T-helper 2 cell treated with Interferon-gamma antibody and Interleukin-4, amounts not matched to agents 5 μg/mL and 100 μg/mL, for 36 hours (primary cell): ENCODE data around the gene INS.

Experiments used
- DNase-seq: peaks from one replicate; pipeline ENCODE4 v3.0.0; 2021; ENCODE audit warnings: low spot score
- H3K27ac Mint-ChIP-seq: one replicate; pipeline ENCODE4 v1.8.0; 2021; ENCODE audit warnings: mild to moderate bottlenecking, mixed read lengths
- H3K27me3 Mint-ChIP-seq: one replicate; pipeline ENCODE4 v1.8.0; 2021; ENCODE audit warnings: low read depth, mixed read lengths
- H3K36me3 Mint-ChIP-seq: one replicate; pipeline ENCODE4 v1.8.0; 2021; ENCODE audit warnings: low read depth, mixed read lengths
- H3K4me1 Mint-ChIP-seq: one replicate; pipeline ENCODE4 v1.8.0; 2021; ENCODE audit warnings: low read depth, mixed read lengths
- H3K4me3 Mint-ChIP-seq: one replicate; pipeline ENCODE4 v1.8.0; 2022; ENCODE audit warnings: mild to moderate bottlenecking, moderate library complexity, mixed read lengths
- H3K9me3 Mint-ChIP-seq: one replicate; pipeline ENCODE4 v1.8.0; 2021; ENCODE audit warnings: mixed read lengths

Gene INS

DNA sequence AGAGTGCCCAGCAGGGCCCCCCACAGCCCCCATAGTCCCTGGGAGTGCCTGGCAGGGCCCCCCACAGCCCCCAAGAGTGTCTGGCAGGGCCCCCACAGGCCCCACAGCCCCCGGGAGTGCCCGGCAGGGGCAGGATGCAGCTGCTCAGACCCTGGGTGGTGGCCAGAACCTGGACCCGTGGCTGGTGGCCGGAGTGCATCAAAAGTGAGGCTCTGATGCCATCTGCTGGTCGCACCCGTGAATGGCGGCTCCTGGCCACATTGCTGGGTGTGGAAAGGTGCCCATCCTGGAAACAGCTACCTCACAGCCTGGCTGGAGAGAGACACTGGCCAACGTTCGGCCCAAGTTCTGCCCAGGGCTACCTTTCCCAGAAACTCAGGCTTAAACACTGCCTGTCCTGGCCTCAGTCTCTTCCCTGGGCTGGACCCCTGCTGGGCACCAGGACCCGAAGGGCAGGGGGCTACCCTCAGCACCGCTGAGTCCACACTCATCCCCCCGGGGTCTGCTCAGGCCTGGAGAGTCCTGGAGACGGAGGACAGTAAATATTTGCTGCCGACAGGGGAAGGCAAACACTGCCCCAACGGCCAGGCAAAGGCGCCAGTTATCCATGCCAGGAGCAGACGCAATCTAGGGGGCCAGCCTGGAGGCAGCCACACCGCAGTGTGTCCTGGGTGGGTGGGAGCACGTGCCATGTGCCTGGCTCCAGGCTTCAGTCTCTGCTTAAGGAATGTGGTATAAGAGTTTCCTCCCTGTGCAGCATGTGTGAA, 4.4 kb downstream of the INS start:
- Mint-ChIP-seq H3K9me3 (no peaks in the 10 kb centered on the region), H3K27me3 (no peaks in the 10 kb centered on the region), H3K36me3 (no peaks in the 10 kb centered on the region), H3K4me1 (peaks cover 3% of the 10 kb centered on the region), H3K4me3 (no peak overlapping the region), H3K27ac (no peak overlapping the region)
- DNase-seq = peak; percentile 38

DNA sequence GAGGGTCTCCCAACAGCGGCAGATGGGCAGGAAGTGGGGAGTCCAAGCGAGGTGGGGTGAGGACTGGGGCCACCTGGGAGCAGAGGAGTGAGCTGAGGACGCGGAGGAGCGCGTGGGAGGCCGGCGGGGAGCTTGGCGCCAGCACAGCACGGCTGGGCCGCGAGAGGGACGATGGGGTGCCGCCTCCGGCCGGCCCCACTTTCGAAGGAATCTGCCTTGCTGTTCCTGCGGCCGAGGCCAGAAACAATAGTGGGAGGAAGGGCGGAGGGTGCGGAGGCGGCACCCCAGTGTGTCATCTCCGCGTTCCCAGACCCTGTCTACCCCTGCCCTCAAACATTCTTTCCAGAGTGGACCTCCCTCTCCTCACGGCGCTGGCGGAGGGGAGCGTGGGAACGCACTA, 5.5 kb downstream of the INS start:
- Mint-ChIP-seq H3K27ac (no peak overlapping the region), H3K4me3 (no peak overlapping the region), H3K27me3 (peaks cover 8% of the 10 kb centered on the region), H3K4me1 (peaks cover 5% of the 10 kb centered on the region), H3K9me3 (no peaks in the 10 kb centered on the region), H3K36me3 (no peaks in the 10 kb centered on the region)
- no peak for DNase-seq

DNA sequence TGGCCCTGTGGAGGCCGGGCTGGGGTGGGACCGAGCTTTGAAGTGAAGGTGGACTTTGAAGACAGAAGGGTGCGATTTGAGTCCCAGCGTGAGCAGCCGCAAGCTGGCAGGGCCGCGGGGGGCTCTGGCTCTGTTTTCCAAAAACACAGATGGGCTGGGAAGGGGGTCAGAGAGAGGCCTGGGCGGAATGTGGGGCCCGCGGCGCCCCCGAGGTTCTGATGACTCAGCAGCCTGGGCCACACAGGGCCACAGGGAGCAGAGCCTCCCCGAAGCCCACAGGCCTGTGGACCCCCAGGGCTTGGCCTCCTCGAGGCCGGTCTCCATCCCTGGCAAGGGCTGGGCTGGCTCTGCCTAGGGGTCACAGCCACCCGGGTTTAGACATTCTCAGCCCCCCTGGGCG, 6.1 kb downstream of the INS start:
- Mint-ChIP-seq H3K9me3 (no peaks in the 10 kb centered on the region), H3K4me3 (no peak overlapping the region), H3K4me1 (peaks cover 5% of the 10 kb centered on the region), H3K36me3 (no peaks in the 10 kb centered on the region), H3K27ac (no peak overlapping the region), H3K27me3 (peaks cover 13% of the 10 kb centered on the region)
- DNase-seq = no peak

DNA sequence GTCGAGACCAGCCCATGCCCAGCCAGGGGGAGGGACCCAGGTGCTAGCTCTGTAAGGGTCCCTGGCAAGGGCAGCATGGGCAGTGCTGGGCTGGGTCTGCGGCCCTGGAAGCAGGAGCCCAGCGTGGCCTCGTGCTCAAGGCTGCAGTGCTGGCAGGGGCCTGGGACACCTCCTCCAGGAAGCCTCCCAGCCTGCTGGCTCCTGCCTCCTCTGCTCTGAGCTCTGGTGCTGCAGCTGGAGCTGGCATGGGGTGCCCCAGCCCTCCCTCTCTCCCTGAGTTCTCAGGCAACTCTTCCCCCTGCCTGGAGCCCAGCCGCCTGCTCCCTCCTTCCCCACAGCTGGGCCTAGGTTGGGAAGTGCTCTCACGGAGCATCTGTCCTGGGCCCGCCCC, 6.8 kb downstream of the INS start:
- Mint-ChIP-seq H3K36me3 (no peaks in the 10 kb centered on the region), H3K4me1 (peaks cover 5% of the 10 kb centered on the region), H3K4me3 (no peak overlapping the region), H3K27me3 (peaks cover 16% of the 10 kb centered on the region), H3K27ac (no peak overlapping the region), H3K9me3 (no peaks in the 10 kb centered on the region)
- no peak for DNase-seq

DNA sequence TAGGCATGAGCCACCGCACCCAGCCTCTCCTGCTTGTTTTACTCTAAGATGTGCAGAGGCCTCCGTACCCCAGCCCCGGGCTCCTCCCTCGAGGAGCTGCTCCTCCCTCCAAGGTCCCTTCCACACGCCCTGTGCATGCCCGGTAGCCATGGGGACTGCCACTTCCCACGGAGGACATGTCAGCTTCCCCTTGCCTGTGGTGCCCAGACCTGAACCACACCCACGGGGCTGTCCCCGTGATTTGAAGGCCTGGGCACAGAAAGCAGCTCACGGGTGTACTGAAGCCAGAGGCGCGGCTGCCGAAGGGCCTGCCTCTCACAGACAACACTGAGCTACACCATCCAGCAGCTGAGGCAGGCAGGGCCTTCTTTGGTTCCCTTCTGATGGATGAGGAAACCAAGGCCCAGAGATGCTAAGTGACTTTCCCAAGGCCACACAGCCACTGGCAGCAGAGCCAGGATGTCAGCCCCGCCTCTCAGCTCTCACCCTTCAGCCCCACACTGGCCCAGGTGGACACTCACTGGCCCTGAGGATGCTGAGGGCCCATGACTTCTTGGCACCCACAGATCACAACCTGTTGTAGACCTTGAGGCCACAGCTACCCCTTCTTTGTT, 7.3 kb downstream of the INS start:
- H3K9me3 Mint-ChIP-seq = no peaks in the 10 kb centered on the region
- no peak overlapping the region for H3K4me3 Mint-ChIP-seq
- H3K4me1 Mint-ChIP-seq = peaks cover 5% of the 10 kb centered on the region
- H3K27ac Mint-ChIP-seq = no peak overlapping the region
- no peak for DNase-seq
- peaks cover 21% of the 10 kb centered on the region for H3K27me3 Mint-ChIP-seq
- no peaks in the 10 kb centered on the region for H3K36me3 Mint-ChIP-seq

DNA sequence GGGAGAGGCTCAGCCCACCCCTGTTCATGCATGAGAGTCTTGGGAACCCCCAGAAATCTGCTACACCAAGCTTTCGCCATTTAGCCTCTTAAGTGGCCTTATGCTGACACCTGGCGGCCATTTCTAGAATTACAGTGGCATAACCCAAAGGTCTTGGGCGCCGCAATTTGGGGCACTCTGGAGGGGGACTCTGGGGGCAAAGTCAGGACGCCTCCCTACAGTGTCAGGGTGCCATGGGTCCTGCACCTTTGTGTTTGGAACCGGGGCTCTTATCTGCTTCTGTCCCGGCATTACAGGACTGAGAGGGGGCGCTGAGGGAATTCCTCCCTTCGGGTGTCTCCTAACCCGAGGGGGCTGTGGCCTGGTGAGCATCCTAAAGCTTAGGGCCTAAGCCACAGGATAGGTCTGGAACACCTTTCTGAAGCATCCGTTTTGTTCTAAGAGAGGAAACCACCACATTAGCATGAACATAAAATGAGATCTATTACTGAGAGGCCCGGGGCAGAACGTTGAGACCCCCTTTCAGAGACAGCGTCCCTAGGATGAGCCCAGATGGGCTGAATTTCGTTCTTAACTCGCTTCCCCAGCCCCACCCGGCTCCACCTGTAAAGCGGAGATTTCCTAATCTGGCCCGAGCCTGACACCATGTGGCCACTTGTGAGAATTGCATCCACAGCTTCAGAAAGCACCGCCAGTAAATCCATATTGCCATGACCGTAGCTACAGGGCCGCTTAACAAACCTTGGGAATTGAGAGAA, 9.3 kb downstream of the INS start:
- no peaks in the 10 kb centered on the region for H3K9me3 Mint-ChIP-seq
- no peaks in the 10 kb centered on the region for H3K36me3 Mint-ChIP-seq
- H3K4me1 Mint-ChIP-seq = peaks cover 5% of the 10 kb centered on the region
- DNase-seq = peak; percentile 59
- no peak overlapping the region for H3K27ac Mint-ChIP-seq
- H3K4me3 Mint-ChIP-seq = peak overlapping the region; percentile 18
- H3K27me3 Mint-ChIP-seq = peaks cover 35% of the 10 kb centered on the region

DNA sequence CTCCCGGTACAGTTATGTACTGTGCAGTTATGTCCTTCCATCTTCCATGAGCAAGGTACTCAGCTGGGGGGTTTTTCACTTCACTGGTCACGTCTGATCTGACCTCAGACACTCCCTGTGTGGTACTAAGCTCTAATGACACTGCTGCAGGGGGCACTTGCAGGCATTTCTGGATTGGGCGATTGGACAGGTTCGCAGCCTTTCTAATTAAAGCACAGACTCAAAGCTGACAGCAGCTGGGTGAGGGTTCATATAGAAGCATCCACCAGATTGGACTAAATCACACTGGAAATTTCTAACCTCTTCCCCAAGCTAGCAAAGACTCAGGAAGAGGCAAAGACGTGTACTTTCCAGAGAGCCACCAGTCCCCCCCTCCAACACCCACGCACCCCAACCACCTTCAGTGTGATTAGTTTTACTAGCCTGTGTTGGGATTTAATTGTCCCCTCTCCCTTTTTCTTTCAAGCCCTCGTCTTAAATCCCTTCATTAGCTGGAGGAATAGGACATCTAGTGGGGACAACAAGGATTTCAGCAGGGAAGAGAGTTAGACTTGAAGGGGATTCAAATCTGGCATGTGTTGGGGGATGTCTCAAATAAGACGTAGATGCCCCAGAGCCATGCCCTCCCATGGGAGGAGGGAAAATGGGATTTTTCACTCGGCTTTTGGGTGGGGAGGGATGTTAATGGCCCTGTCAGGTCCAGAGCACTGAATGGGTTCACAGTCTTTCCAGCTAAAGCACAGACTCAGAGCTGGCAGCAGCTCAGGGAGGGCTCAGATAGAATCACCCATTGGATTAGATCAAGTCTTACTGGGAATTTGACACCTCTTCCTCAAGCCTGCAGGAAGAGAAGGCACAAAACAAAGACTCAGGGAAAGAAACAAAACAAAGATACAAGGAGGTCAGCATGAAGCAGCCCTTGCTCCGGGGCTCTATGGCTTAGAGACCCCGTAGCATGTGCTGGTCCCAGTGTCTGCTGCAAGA, 10.9 kb downstream of the INS start:
- Mint-ChIP-seq H3K9me3 (no peaks in the 10 kb centered on the region), H3K36me3 (no peaks in the 10 kb centered on the region), H3K27me3 (peaks cover 49% of the 10 kb centered on the region), H3K4me1 (peaks cover 5% of the 10 kb centered on the region), H3K27ac (no peak overlapping the region), H3K4me3 (no peak overlapping the region)
- DNase-seq = no peak

DNA sequence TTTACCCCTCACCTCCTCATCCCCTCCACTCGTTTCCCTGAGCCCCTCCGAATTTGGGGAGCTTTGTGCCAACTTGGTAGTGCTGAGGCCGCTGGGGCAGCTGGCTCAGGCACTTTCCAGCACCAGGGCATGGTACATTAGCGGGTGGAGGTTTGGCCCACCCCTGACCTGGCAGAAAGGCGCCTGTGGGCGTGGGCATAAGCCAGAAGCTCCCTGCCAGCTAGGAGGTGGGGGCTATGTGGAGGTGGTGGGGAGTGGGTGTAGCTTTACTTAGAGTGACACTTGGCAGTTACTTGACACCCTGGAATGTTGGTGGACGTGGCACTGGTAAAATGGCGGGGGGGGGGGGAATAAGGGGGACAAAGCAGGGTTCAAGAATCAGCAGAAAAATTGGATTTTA, 11.5 kb downstream of the INS start:
- no peaks in the 10 kb centered on the region for H3K36me3 Mint-ChIP-seq
- H3K27ac Mint-ChIP-seq = no peak overlapping the region
- H3K27me3 Mint-ChIP-seq = peaks cover 56% of the 10 kb centered on the region
- H3K4me1 Mint-ChIP-seq = peaks cover 5% of the 10 kb centered on the region
- no peak for DNase-seq
- H3K4me3 Mint-ChIP-seq = no peak overlapping the region
- H3K9me3 Mint-ChIP-seq = no peaks in the 10 kb centered on the region

DNA sequence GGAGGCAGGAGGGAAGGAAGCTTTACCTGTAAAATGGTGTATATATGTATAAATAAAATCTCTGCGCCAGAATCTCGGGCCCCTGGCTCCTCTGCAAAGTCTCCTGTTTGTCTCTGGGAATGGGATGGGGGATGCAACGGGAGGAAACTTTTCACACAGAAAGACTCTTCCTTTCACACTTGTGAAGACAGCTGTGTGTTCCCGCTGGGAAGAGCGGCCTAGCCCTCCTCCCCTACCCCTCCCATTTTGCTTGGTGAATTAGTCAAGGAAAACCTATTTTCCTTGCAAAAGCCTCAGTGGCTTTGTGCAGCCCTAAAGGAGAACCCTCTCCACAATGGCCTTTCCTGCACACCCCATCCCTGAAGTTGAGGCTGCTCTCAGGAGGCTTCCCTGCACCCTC, 12.4 kb downstream of the INS start:
- Mint-ChIP-seq H3K4me1 (peaks cover 5% of the 10 kb centered on the region), H3K27ac (no peak overlapping the region), H3K36me3 (no peaks in the 10 kb centered on the region), H3K4me3 (no peak overlapping the region), H3K27me3 (peaks cover 60% of the 10 kb centered on the region), H3K9me3 (no peaks in the 10 kb centered on the region)
- DNase-seq = no peak

DNA sequence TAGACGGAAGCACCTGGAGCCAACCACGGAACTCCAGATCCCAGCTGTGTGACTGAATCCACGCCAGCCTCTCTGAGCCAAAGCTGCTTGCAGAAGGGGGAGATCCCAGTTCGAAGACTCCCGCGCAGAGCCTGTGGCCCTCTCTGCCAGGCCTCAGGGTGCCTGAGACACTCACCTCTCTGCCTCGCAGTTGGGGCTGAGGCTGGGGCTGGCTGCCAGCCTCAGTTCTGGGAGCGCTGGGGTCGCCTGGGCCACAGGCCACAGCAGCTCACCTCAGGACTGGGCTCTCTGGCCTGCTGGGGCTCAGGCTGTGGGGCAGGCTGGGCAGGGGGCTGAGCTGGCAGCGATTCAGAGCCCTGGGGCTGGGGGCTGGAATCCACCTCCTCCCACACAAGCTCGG, 13.6 kb downstream of the INS start:
- no peak overlapping the region for H3K4me3 Mint-ChIP-seq
- DNase-seq = no peak
- no peaks in the 10 kb centered on the region for H3K36me3 Mint-ChIP-seq
- no peak overlapping the region for H3K27ac Mint-ChIP-seq
- H3K27me3 Mint-ChIP-seq = peaks cover 72% of the 10 kb centered on the region
- peaks cover 5% of the 10 kb centered on the region for H3K4me1 Mint-ChIP-seq
- no peaks in the 10 kb centered on the region for H3K9me3 Mint-ChIP-seq

DNA sequence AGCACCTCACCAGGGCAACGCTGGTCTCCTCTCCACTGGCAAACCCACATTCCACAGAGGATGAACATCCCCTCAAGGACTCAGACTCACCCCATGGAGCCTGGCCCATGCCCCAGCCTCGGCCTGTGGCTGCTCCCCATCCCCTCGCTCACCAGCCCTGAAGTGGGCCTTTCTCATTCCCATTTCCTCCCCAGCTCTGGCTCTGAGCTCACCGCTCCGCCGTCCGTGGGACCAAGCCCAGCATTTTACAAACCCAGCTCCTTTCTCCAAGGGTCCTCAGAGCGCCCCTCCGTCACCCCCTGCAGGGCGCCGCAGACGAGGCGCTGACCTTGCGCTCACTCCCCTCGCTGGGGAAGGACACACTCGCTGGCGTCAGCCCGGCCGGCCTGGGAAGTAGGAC, 15.0 kb downstream of the INS start:
- Mint-ChIP-seq H3K4me1 (no peaks in the 10 kb centered on the region), H3K36me3 (no peaks in the 10 kb centered on the region), H3K9me3 (no peaks in the 10 kb centered on the region), H3K4me3 (no peak overlapping the region), H3K27me3 (peaks cover 82% of the 10 kb centered on the region), H3K27ac (no peak overlapping the region)
- DNase-seq = no peak

DNA sequence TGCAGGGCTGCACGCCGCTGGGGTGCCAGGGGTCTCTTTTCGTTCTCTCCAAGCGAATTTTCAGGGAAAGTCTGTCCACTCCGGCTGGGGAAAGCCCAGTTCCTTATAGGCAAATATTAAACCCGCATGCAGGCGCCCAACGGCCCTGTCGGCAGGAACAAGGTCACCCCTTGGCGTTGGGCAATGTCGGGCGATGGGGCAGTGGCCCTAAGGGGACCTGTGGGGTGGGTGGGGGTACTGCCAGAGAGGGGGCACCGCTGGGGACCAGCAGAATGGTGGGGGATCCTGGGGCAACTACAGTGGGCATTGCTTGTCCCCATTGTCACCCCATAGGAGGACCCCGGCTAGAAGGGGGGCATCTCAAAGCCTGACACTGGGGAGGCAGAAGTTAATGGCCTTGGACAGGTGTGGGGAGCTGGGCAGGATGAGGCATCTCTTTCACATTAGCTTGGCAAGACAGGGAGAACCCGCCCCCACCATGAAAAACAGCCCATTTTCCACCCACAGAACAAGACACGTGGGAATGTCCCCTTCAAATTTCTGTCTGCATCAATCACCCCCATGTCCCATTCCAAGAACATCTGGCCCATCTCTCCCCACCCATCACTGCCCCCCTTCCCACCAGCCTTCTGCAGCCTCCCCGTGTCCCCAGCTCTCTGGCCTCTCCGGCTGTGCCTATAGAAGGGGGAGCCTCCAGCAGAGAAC, 16.3 kb downstream of the INS start:
- no peaks in the 10 kb centered on the region for H3K4me1 Mint-ChIP-seq
- no peaks in the 10 kb centered on the region for H3K36me3 Mint-ChIP-seq
- DNase-seq = no peak
- no peak overlapping the region for H3K4me3 Mint-ChIP-seq
- H3K9me3 Mint-ChIP-seq = no peaks in the 10 kb centered on the region
- H3K27me3 Mint-ChIP-seq = peaks cover 76% of the 10 kb centered on the region
- H3K27ac Mint-ChIP-seq = no peak overlapping the region
